HG02798 (cell line): ENCODE results near the gene XRCC3.

Experiments
- ATAC-seq: cut with Tn5 transposase; IDR thresholded peaks from one replicate; pipeline ENCODE4 v1.9.1; 2021; ENCODE audit warnings: mild to moderate bottlenecking; ENCODE audit not compliant: unreplicated experiment, poor library complexity

XRCC3 gene

DNA sequence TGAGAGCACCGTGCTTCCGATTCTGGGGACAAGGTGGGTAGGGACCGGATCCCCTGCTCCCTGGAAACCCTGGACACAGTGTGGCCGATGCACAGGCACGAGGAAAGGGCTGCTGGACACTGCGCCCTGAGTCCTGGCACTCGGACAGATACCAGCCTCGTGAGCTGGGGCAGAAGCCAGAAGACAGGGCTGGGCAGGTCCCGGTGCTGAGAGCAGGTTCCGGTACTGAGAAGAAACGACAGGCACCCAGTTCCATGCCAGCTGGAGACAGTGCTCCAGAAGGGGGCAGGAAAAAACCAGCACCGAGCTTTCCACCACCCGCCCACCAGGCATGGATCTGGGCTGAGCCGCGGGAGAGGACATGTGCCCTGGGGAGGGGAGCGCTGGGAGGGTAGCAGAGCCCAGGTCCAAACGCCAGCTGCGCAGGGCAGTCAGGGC, 6.5 kb downstream of the XRCC3 start:
- no peak for ATAC-seq

DNA sequence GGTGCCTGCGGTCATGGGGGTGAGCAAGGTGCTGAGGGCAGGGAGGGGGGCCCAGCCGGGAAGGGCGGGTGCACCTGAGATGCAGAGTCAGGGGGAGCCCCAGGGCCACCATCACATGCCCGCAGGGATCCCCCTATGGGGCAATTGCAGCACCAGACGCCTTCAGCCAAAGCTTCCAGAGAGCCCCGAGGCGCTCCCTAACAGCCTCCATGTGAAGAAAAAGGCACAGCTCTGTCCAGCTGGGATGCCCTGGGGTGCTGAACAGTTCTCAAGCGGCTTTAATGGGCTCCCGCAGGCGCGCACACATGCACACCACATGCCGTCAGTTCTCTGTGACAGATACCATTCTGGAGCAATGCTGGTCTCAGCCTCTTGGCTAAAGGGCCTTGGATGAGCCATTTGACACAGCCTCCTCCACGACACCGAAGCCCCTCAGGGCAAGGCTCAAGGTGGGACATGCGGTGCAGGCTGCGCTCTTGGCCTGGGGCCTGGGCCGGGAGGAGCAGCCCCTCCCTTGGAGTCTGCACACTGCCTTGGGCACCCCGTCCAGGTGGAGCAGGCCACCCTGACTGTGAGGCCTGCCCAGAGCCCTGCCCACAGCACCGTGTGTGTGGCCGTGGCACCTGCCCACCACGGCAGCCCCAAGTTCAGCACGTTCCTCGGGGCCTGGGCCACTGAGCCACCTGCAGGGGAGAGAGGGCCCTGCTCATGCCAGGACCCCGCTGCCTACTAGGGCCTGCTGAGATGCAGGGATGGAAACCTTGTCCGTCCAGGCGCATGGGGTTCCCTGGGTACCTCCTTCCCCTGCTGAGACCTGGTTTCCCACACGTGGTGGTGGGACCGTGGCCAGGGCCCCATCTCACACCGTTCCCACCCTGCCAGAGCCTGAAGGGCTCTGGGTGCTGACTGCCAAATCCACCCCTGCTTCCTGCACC, 7.7 kb downstream of the XRCC3 start:
- no peak for ATAC-seq

DNA sequence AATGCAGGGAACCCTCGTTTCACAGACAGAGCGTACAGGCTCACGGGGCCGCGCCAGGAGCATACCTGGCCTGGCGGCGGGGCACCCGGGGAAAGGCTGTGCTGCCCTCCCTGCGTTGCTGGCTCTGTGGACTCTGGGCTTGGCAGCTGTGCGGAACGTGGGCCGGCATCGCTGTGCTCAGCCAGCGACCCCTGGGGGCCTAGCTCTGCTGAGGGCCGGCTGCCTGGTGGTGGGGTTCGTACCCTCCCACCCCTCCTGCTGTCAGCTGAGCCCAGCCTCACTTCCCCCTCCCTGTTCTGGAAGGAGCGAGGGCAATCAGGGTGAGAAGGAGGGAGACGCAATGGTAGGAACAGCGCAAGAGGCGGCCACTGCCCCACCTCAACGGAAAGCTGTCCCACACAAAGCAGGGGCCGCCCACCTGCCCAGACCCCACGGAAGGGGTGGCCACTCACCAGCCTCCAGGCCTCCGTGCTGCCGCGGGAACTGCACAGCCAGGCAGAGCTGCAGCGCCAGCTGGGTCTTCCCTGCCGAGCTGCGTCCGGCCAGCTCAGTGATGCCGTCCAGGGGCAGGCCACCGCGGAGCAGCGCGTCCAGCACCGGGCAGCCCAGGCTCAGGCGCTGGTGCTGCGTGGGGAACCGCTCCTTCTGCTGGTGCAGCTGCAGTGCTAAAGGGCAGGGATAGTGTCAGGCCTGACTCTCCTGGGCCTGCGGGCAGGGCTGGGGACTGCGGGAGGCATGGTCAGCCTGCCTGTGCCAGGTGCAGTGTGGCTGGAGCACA, 8.5 kb downstream of the XRCC3 start:
- no peak for ATAC-seq

DNA sequence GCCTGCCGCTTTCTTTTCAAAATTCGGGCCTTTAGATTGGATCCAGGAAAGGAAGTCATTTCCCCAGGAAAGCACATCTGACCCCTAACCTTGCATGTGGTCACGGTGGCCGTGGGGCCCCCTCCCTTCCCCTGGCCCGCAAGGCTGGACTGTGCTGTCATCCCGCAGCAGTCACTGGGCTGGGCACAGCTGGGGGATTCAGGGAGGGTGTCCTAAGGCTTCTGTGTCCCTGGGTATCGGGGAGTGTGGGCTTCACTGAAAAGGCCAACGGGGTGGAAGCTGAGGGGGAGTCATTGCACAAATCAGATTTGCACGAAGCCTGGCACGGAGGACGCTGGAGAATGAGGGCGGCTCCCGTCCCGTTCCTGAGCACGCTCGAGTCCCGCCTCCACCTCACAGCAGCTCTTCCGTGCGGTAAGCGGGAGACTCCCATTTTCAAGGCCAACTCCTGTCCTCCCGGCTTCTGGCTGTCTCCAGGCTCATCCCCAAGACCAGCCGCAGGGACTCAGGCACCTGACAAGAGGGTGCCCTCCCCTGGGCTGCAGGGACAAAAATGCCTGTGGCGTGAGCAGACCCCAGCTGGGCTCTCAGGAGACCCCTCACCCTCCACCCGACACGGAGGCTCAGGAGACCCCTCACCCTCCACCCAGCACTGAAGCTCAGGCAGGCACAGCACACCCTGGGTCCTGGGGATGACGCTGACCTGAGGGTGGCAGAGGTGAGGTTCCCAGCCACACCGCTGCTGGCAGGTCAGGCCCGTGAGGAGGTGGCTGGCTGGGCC, 9.6 kb downstream of the XRCC3 start:
- no peak for ATAC-seq

DNA sequence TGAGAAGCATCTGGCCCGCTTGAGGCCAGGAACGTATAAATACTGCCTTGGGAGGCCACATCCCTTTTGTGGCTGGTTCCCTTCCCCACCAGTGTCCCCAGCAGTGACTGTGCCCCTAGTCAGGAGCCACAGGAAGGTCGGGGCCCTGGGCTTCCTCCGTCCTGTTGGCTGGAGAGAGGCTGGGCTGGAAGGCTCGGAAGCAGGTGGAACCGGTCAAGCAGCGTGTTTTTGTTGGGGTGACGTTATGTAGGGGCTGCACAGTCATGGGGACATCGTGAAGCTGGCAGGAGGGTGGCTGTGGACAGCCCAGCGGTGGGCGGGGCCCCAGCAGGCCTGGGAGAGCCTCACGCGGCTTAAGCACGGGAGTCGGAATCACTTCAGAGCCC, 10.1 kb downstream of the XRCC3 start:
- no peak for ATAC-seq

DNA sequence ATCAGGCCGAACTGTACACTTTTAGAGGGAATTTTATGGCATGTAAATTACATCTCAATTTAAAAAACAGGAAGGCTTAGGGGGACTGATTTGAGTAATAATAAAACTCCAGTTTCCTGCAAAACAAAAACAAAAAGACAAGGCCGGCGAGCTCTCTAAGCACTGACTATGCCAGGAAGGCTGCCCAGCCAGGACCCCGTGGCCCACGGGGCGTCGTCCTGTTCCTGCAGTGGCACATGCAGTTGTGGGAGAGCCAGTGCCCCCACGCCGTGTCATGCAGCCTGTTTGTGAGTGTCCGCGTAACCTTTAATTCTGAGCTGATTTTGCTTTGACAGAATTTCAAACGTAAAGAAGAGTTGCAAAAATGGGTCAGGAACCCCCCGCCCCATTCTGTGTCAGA, 10.5 kb downstream of the XRCC3 start:
- ATAC-seq, result no peak

DNA sequence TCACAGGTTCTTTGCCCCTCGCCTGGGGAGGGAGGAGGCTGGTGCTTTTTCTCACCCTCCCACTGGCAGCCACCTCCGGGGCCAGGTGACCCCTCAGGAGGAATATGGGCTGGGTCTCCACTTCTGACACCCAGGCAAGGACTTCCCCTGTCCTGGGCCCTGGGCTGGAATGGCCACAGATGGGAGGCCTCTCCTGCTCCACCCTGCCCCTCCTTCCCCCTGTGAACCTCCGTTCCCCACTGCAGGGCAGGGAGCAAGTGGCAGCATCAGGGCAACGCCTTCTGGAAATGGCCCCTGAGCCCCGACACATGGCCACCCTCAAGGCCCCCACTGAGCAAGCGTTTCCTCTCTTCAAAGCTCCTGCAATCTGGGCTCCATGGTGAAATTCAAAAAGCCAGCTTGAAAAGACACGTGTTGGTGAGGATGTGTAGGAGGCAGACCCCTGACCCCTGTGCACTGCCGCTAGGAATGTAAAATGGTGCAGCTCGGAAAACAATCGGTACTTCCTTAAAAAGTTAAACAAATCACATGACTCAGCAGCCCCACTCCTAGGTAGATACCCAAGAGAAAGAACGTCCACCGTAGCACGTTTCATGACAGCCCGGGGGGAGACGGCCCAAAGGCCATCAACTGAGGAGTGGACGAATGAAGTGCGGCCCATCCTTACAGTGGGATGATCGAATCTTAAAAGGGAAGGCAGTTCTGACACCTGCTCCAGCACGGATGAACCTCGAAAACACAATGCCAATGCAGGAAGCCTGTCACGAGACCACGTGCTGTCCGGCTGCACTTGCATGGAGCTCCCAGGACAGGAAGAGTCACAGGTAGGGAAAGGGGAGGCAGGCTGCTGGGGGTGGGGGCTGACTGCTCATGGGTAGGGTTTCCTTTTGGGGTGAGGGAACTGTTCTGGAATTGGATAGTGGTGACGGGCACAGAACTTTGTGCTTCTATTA, 11.5 kb downstream of the XRCC3 start:
- ATAC-seq, result no peak

DNA sequence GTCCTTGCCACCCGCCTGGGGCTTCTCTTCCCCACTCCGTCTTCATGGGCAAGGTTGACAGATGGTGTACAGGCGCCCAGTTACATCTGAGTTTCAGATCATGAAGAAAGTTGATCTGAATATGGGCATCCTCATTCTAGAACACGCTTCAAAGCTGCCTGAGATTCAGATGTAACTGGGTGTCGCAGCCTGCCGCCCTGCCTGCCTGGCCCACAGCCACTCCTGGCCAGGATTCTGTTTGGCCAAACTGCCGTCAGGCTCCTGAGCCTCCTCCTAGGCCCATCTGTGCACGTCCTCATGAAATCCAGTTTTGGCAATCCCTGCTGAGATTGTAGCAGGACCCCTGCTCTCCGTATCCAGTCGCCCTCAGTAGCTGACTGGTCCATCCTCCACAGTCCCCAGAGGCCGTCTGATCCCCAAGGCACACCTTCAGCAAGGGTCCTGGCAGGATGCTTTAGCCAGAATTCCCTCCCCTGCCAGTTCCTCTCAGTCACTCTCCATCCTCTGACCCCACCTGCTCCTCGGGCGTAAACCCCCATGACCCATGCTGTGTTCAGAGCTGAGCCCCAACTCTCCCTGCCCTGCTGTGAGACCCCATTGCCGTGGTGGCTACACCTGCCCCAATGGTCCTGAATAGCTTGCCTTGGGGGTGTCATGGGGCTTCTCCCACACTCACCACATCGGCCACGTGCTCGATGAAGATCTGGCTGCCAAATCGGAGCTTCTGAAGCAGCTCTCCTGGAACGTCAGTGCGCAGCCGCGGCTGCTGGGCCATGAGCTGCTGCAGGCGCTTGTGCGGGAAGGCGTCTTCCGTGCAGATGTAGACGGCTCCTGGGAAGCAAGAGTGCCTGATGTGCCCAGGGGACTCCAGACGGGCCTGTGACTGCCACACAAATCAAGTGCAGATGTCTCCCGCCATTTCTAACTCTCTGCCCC, 12.5 kb downstream of the XRCC3 start:
- no peak for ATAC-seq

DNA sequence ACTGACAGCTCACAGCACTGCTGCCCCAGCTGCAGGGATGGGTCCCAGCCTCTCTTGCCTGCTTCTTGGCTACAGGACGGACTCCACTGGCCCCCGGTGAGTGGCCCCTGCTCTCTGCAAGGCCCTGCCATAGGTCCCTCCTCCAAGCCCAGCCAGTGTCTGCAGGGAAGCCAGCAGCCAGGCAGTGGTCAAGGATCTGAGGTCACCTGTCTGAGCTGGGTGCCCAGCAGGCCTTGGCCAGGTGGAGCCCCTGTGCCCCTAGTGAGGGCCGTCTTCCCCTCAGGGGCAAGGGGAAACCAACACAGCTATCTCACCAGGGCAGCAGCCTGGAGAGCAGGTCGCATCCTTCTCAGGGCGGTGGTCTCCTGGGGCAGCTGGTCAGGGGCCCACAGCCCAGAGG, 13.2 kb downstream of the XRCC3 start:
- no peak for ATAC-seq

DNA sequence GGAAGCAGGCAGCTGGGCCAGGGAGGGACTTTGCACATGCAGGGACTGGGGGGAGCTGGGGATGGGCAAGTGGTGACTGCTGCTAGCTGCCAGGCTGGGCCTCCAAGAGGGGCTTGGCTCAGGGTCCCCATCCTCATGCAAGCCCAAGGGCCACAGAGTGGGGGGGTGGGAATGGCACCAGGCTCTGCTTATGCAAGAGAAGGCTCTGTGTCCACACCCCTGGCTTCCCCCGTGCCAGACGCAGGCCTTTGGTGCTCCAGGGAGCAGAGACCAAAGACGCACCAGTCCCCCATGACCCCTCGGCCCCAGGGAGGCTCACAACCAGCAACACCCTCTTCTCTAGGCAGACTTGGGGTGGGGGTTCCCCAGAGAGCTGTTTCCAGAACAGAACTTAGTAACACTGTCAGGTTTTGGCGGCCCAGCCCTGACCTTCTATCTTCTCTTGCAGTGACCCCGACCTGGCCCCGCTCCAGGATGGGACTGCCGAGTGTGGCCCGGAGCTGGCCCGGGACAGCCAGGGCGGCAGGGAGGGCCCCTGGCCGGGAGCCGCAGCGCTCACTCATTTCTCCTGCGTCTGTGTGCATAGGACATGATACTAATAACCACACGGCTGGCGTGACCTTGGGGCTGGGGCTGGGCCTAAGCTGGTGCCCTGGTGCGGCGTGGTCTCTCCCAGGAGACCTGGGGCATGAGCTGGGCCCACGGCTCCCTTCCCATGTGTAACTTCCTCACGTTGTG, 14.3 kb downstream of the XRCC3 start:
- ATAC-seq, result no peak

DNA sequence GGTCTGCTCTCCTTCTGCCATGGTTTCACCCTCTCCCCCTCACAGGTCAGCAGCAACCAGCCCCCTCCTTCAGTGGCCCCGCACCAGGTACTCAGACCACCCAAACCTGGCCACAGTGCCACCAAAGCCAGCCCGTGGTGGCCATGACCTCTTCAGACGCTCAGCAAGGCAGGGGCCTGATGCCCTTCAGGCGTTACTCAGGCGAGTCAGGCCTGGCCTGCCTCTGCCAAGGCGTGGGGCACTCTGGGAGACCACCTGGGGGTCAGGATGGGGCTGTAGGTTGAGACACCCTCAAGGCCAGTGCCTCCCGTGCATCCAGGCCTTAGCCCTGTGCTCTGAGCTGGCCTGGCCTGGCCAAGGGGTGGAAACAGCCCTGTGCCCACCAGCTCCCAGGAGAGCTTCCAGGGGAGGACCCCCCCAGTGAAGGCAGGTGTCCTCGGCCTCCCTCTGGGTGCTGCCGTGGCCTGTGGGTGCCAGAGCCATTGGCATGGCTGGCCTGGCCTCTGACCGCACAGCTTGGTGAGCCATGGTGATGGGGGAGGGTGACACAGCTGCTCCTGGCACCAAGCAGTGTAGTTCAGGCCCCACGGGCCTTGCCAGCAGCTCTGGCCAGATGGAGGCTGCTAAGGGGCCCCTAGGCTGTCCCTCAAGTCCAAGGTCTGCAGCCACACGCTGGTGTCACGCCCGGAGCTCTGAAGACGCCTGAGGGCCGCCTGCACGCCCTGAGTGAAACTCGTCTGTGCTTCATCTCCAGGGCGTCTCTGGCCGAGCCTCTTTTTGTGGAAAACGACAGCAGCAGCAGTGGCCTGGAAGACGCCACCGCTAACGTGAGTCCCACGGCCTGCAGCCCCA, 15.1 kb downstream of the XRCC3 start:
- ATAC-seq, result no peak

DNA sequence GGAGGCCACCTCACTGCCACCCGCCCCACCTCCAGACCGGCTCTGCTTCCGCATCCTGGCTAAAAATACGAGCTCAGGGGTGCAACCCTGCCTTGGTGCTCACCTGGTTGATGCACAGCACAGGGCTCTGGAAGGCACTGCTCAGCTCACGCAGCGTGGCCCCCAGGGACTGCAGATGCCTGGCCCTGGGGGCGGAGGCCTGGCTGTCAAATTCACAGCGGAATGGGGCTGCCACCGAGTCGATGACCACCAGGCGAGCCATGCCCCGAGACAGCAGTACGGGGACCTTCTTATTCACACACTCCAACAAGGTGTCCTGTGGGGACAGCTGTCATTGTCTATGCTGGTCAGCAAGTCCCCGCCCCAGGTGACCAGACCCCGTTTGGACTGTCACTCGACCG, 16.0 kb downstream of the XRCC3 start:
- no peak for ATAC-seq

DNA sequence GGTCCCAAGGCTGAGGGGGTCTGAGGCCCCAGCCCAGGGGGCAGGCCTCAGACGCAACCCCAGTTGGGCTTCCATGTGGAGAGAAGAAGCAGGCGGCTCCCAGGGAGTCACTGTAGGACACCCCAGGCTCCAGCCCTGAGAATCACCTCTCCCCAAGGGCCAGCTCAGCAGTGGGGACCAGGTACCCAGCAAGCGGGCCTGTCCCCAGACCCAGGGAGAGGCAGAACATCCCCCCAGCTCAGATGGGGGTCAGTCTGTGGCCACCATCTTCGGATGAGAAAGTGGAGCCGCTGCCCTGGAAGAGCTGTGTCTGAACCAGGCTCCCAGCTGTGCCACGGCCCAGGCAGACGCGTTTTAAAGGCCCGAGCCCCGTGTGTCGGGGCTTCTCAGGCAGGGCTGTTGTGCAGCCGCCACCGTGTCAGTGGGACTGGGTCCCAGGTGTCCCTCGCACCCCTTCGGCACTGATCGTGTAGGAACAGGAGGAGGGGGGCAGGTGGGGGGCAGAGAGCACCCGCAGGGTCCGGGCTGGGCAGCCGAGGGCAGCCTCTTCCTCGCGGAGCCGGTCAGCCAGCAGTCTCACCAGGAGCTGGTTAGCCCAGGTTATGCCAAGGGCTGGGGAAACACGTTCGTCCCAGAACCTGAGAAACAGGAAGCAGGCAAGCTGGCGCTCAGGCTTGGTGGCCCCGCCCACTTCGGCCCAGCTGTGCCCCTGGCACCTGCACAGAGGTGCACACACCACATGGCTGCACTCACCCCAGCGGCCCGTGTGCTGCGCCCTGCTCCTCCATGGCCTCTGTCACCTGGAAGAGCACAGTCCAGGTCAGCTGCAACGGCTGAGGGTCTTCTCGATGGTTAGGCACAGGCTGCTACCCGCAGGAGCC, 16.6 kb downstream of the XRCC3 start:
- no peak for ATAC-seq

DNA sequence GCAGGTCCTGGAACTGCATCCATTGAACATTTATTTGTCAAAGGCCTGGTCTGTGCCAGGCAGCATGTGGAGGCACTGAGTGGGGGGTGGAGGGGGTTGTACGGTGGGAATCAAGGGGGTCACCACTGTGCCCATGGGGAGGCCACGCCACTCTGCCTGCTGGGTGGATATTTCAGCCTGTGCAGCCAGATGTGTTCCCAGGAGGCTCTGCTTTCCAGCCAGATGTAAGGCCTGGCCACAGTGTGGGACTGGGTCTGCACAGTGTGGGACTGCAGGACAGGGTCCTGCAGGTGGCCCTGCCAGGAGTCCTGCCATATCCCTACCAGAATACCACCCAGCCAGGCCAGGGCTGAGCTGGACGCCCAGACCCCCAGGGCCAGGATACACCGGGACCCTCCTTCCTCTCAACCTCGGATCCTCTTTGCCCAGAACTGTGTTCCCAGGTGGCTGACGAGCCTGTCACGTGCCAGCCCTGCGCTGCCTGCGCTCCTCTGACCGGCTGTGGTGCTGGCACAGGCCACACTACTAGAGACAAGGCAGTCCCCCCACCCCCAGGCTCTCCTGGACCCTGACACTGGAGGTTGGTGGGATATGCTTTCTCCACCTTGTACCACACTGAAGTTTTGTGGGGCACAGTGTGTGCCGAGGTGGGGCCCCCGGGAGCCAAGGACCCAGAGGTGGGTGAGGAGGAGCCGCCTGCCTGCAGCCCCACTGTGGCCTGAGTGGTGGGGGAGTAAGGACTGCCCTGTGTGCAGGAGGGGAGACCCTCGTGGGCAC, 17.5 kb downstream of the XRCC3 start:
- ATAC-seq, result no peak

DNA sequence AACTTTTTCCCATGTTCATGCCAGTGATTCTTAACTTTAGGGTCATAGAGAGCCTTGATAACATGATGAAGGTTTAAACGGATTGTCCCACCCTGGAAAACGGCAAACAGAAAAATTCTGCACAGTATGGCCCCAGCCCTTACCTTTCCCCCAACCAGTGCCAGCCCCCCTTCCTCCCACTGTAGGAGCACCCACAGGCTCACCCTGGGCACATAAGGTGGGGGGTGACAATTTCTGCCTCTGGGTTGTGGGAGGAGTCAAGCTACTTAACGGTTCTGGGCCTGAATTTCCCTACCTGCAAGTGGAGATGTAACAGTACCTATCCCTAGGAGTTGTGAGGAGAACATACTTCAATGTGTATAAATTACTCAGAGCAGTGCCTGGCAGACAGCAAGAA, 18.0 kb downstream of the XRCC3 start:
- no peak for ATAC-seq
